Dedifferentiated amniotic fluid mesenchymal stem cell (primary cell): ENCODE measurements around the gene PACC1.
"Not testable (repeated sequence)": the region's sequence is repeated elsewhere in the genome, so short reads cannot be mapped to it uniquely, and the experiment has no call there.

Experiments
- DNase-seq: peaks from one replicate; pipeline ENCODE4 v3.0.0-alpha.2; 2016; ENCODE audit errors: extremely low spot score

Gene PACC1

GRCh38 chr1:212328248-212328647, 86.4 kb downstream of the PACC1 start:
- DNase-seq: no peak

GRCh38 chr1:212326541-212326940, 88.1 kb downstream of the PACC1 start:
- DNase-seq: no peak

DNA sequence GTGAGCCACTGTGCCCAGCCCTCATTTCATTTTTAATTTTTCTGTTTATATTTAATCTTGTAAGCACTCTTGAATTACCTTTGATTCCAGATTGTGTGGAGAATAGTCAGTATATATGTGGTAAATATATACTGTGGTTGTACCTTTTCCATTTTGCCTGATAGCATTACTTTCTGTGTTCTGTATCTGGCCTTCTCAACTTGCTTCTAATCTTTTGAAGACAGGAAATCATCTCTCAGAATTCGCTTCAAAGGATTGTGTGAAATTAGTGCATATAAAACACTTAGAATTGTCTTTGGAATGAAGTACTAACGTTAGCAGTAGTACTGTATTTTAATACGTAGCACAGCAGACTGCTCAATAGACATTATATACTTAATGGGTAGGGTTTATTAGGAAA, 91.6 kb downstream of the PACC1 start:
- no peak for DNase-seq

DNA sequence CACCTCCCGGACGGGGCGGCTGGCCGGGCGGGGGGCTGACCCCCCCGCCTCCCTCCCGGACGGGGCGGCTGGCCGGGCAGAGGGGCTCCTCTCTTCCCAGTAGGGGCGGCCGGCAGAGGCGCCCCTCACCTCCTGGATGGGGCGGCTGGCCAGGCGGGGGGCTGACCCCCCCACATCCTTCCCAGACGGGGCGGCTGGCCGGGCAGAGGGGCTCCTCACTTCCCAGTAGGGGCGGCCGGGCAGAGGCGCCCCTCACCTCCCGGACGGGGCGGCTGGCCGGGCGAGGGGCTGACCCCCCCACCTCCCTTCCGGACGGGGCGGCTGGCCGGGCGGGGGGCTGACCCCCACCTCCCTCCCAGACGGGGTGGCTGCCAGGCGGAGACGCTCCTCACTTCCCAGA, 93.7 kb downstream of the PACC1 start:
- DNase-seq: not testable (repeated sequence)

GRCh38 chr1:212317916-212318315, 96.8 kb downstream of the PACC1 start:
- DNase-seq: no peak

DNA sequence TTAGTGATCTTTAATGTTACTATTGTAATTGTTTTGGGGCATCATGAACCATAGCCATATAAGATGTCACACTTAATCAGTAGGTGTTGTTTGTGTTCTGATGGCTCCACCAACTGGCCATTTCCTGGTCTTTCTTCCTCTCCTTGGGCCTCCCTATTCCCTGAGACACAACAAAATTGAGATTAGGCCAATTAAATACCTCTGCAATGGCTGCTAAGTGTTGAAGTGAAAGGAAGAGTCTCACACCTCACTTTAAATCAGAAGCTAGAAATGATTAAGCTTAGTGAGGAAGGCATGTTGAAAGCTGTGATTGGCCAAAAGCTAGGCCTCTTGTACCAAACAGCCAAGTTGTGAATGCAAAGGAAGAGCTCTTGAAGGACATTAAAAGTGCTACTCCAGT, 98.8 kb downstream of the PACC1 start:
- no peak for DNase-seq

GRCh38 chr1:212315184-212315583, 99.5 kb downstream of the PACC1 start:
- no peak for DNase-seq
